IPS-NIHi11 (cell line): ENCODE results near the gene CAMTA1.

Source experiments
- DNase-seq: peaks from one replicate; pipeline ENCODE4 v3.0.0; 2012; ENCODE audit warnings: mixed read lengths, low spot score

CAMTA1 gene

GRCh38 chr1:7388141-7388487 lies 602.9 kb downstream of the CAMTA1 start:
- DNase-seq: no peak

- DNase-seq: no peak
Measured at GRCh38 chr1:7388488-7389185, 603.4 kb downstream of the CAMTA1 start.

- DNase-seq: no peak
Measured at GRCh38 chr1:7389201-7389905, 604.1 kb downstream of the CAMTA1 start.

- DNase-seq: no peak
Measured at GRCh38 chr1:7389906-7390603, 604.8 kb downstream of the CAMTA1 start.

- no peak for DNase-seq
Measured at GRCh38 chr1:7390604-7391000, 605.3 kb downstream of the CAMTA1 start.

GRCh38 chr1:7393136-7393535 lies 607.9 kb downstream of the CAMTA1 start:
- no peak for DNase-seq

- DNase-seq: no peak
Measured at GRCh38 chr1:7395251-7395650, 610.0 kb downstream of the CAMTA1 start.

GRCh38 chr1:7398982-7399381 lies 613.7 kb downstream of the CAMTA1 start:
- DNase-seq: no peak

GRCh38 chr1:7399514-7400125 lies 614.4 kb downstream of the CAMTA1 start:
- DNase-seq: no peak

- DNase-seq: no peak
Measured at GRCh38 chr1:7400566-7400965, 615.3 kb downstream of the CAMTA1 start.

- no peak for DNase-seq
Measured at GRCh38 chr1:7401814-7402547, 616.7 kb downstream of the CAMTA1 start.

GRCh38 chr1:7402548-7402850 lies 617.2 kb downstream of the CAMTA1 start:
- DNase-seq: no peak

GRCh38 chr1:7403265-7404045 lies 618.2 kb downstream of the CAMTA1 start:
- DNase-seq: no peak

- no peak for DNase-seq
Measured at GRCh38 chr1:7404046-7404742, 618.9 kb downstream of the CAMTA1 start.

GRCh38 chr1:7405844-7406500 lies 620.7 kb downstream of the CAMTA1 start:
- DNase-seq: no peak

- no peak for DNase-seq
Measured at GRCh38 chr1:7406641-7407543, 621.6 kb downstream of the CAMTA1 start.

GRCh38 chr1:7407544-7407895 lies 622.3 kb downstream of the CAMTA1 start:
- no peak for DNase-seq

GRCh38 chr1:7407980-7408770 lies 622.9 kb downstream of the CAMTA1 start:
- no peak for DNase-seq

GRCh38 chr1:7408771-7409150 lies 623.5 kb downstream of the CAMTA1 start:
- no peak for DNase-seq
